Sciatic nerve (tissue), 2 donors: ENCODE measurements around the gene SIRPA. TPM values are rescaled to one million over a fixed set of nuclear protein-coding genes. Genes with fewer than 3 reads are reported as not detected.

Experiments
- ATAC-seq: fragments of 200-7000 bp; cut with Tn5 transposase; one replicate; pipeline ENCODE4 v1.9.1; 2020; ENCODE audit warnings: mild to moderate bottlenecking, moderate library complexity
- DNase-seq: peaks from one replicate; pipeline ENCODE4 v3.0.0-alpha.2; 2020; ENCODE audit warnings: low spot score
- intact Hi-C: fragments of 100-400 bp; cut with DNase I; formaldehyde crosslinking; loops from one replicate; pipeline ENCODE4 v1.14.2; 2022
- total RNA-seq: library from RNA; stranded (reverse); fragmentation: NEBNext Ultra II Directional; extraction: Animal tissue kit (Norgen Biotek cat#: 25700); gene quantifications from one replicate; pipeline ENCODE4 v1.2.1, GENCODE V29; 2021
- donor health status: DM: no; HTN: no; CAD: no.
- donor health status: DM: no; HTN: no; CAD: no.

SIRPA gene
- total RNA-seq, 1 donor from 2014 or later, result 55.5 TPM

DNA sequence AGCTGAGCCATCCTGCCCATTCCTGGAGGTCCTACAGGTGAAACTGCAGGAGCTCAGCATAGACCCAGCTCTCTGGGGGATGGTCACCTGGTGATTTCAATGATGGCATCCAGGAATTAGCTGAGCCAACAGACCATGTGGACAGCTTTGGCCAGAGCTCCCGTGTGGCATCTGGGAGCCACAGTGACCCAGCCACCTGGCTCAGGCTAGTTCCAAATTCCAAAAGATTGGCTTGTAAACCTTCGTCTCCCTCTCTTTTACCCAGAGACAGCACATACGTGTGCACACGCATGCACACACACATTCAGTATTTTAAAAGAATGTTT is 44.0 kb downstream of the SIRPA start:
- no peak for DNase-seq
- intact Hi-C loops, result no loop called here
- ATAC-seq, result no peak

DNA sequence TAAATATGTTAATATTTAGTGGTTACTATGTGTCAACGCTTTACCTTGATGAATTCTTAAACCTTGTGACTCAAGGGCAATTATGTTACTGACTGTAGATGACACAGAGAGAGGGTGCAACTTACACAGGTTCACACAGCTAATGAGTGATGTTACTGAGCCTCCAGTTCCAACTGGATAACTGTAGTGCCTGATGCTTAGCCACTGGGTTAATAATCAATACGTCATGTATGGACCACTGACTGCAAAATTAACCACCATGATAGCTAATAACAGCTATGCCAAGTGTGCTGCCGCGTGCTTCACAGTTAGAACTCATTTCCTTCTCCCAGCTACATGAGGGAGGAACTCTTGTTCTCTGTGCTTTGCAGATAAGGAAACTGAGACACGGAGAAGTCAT is 45.4 kb downstream of the SIRPA start:
- ATAC-seq (no peak), DNase-seq (no peak)
- intact Hi-C loops, result no loop called here

GRCh38 chr20:1941226-1941625 is 46.0 kb downstream of the SIRPA start:
- peak; percentile 71 for DNase-seq
- intact Hi-C loops, result no loop called here
- peak; percentile 27 for ATAC-seq

GRCh38 chr20:1942061-1942460 is 46.9 kb downstream of the SIRPA start:
- no peak for ATAC-seq
- intact Hi-C loops, result no loop called here
- DNase-seq, result peak; percentile 27

DNA sequence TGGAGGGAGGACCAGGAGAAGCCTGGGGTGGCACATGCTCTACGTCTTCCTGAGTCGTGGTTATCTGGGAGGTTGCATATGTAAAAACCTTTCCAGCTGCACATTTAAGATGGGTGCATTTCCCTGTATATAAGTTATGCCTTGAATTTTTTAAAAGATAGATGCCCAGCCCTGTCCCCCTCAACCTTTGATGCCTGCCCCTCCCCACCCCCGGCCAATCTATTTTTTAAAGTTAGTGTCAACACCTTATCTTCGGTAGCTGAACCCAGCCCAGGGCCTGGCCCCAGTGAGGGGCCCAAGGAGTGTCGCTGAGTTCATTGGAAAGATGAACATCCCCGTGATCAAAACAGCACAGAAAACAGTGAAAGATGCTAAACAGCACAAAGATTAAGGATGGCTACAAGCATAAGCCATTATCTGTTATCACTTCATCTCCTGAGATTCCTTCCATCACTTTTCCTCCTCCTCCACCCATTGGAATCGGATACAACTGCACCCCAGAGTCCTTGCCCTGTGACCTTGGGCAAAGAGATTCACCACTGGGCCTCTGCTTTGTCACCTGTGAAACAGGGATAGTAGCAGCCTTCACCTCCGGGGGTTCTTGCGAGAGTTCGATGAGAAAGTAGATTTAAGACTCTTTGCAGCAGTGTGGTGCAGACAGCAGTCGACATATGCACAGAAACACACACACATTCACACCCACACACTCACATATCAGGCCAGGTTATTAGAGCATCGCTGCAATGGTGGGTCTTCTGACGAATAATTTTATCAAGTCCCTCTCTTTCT is 47.5 kb downstream of the SIRPA start:
- no peak for ATAC-seq
- intact Hi-C loops, result no loop called here
- DNase-seq, result peak; percentile 46

- peak; percentile 59 for ATAC-seq
- intact Hi-C loops, result no loop called here
- DNase-seq, result peak; percentile 63
These were observed 48.2 kb downstream of the SIRPA start for GRCh38 chr20:1943275-1944002.

DNA sequence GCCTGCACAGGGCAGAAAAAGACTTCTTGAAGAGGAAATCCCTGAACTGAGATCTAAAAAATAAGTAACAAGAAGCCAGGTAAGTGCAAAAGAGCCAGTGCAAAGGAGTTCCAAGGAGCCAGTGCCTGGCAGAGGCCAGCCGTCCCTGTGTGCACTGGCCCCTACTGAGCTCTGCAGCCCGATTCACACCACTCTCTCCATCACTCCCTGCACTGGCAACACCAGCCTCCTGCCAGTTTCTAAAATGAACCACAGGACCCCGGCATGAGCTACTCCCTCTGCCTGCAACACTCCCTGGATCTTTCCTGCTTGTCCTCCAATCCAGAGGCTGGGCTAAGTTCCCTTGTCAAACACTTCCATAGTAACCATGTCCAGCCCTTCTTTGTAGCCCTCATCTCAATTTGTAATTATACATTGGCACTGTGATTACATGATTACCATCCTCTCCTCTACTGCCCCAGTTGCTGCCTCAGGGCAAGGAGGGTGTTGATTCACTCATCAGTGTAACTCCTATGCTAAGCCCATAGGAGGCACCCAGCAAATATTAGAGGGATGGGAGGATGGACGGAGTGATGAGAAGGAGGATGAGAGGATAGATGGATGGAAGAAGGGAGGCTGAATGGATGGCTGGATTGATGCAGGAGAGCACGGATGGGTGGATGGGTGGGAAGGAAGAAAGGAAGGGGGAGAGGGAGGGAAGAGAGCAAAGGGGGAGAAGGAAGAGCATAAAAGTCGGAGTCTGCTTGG is 49.3 kb downstream of the SIRPA start:
- ATAC-seq, result no peak

GRCh38 chr20:1945134-1945618 is 50.0 kb downstream of the SIRPA start:
- DNase-seq (peak; percentile 78), ATAC-seq (peak; percentile 84)
- intact Hi-C loops, result no loop called here

More for the DNA sequence above, 49.3 kb downstream of the SIRPA start:
- peak; percentile 27 for DNase-seq
- intact Hi-C loops, result no loop called here

DNA sequence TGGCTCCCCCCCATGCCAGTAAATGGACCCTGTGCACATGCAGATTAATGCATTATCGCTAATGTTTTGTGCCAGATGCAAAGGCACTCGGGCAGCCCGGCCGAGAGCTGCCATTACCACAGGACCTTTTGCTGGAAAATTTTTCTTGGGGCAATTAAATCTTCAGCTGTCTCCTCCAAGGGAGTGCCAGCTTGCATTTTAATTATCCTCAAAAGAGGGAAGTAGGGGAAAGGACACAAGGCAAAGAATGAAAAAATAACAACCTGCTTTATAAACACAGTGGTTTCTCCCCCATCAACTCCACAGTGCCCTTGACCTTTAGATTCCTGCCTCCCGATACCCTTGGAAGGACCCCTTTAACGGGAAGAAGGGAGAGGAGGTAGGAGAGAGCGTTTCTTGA is 50.5 kb downstream of the SIRPA start:
- DNase-seq (no peak), ATAC-seq (no peak)
- intact Hi-C loops, result no loop called here

- no peak for ATAC-seq
- intact Hi-C loops, result no loop called here
- DNase-seq, result no peak
These were observed 51.2 kb downstream of the SIRPA start for GRCh38 chr20:1946442-1946761.

DNA sequence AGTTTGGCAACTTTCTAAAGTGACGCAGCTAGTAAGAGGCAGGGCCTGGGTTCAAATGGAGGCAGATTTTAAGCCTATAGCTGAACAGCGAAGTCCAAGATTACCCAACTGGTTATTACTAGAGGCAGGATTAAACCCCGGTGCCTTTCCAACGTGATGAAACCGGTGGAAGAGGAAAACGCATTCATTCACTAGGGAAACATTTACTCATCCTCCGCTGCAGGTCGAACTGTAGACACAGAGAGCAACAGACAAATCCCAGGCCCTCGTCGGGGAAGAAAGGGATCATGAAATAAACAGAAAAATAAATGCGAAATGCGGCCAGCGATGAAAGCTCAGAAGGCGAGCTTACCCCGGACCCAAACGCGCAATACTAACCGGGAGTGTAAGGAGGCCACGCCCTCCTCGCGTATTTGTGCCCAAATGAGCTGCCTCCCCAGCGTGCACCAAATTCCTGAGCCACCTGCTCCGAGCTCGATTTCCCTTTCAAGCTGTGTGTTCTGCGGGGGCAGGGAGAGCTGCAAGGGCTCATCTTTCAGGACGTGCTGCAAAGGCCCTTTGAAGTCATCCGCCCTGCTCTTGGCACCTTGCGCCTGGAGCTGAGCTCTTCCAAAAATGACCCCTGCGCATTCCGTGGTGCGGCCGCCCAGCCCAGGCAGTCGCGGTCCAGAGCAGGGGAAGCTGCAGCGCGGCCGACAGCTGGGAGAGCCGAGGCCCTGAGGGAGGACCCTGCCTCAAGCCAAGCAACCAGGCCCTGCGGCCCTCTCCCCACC is 51.7 kb downstream of the SIRPA start:
- intact Hi-C loops, result no loop called here
- DNase-seq (peak; percentile 65), ATAC-seq (peak; percentile 0)

DNA sequence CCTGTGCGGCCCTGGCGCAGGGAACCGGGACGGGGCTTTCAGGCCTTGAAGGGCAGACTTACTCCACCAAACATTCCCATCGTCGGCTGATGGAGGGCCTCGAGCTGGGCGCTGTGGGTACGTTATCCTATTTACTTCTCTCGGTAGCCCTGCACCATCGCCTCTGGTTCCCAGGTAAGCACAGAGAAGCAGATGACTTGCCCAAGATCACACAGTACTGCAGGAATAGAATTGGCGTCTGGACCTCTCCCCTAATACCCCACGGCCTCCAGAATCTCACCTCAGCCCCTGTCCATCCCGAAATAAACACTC is 52.3 kb downstream of the SIRPA start:
- no peak for DNase-seq
- ATAC-seq, result no peak
- intact Hi-C loops, result no loop called here

DNA sequence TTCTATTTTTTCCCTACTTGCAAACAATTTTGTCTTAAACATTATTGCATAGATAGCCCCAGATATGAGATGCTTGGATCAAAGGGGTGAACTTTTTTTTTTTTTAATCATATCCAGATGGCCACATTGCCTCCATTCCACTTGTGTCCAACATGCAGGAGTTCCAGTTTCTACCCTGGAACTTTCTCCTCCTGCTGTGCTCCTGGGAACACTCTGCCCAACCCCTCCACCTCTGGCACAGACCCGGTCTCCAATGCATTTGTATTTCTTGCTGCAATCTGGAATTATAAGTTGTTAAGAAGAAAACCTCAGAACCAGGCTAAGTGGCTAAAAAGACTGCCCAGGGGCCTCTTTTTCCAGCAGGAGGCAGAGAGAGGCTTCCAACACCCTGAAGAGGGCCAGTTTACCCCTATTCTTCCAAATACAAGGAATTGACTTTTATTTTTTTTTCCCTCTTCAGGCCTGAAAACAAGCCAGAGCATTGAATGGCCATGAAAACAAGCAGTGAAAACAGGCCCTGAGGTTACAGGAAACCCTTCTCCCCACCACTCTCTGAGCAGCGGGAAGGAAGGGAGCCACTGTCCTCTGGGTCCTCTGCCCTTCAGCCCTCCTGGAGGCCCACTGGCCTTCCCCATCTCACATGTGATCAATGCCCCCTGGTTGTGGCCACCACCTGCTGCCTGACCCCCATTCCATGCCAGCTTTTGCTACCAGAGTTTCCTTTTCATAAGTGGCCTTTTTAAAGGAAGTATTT is 54.3 kb downstream of the SIRPA start:
- ATAC-seq (peak; percentile 56), DNase-seq (peak; percentile 57)
- intact Hi-C loops, result no loop called here

DNA sequence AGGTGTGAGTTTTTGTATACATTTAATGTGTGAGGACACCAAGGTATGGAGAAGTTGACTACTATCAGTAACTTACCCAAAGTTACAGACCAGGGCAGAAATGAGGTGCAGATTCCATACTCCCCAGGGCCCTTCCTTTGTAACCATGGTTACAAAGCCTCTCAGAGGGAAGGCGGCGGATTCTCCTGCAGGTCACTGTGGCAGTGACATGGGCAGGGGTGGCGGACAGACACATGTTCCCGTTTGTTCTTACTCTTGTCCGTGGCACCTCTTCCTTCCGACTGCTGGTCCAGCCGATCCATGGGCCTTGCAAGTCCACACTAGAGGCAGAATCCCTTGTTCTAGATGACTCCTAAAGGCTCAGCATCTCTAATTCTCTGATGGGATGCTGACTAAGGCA is 55.6 kb downstream of the SIRPA start:
- DNase-seq (peak; percentile 35), ATAC-seq (no peak)
- intact Hi-C loops, result no loop called here

DNA sequence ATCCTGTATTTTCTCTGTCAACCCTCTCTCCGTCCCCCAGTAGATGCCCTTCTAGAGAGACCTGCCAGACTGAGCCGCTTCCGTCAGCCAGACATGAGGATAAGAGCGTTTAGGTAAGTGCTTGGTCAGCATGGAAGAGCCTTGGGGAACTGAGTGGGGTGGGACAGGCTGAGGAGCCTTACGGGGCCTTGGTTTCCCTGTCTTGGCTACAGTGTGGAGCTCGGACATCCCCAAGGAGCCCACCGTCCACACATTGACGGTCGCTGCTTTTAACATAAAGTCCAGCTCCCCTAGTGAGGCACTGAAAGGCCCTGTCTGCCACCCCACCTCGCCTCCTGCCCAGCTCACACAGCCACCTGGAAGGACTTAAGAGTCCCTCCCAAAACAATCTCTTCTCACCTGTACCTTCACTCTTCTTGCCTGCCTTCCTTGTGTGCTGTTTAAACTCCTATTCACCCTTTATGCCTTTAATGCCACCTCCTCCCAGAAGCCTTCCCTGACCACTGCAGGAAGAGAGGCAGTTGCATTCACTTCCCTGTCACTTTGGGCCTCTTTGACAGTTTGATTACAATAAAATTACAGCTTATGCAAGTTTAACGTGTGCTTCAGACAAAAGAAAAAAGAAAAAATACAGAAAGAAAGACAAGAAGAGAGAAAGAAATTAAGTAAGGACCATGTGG is 56.4 kb downstream of the SIRPA start:
- DNase-seq (peak; percentile 48), ATAC-seq (no peak)
- intact Hi-C loops, result no loop called here

DNA sequence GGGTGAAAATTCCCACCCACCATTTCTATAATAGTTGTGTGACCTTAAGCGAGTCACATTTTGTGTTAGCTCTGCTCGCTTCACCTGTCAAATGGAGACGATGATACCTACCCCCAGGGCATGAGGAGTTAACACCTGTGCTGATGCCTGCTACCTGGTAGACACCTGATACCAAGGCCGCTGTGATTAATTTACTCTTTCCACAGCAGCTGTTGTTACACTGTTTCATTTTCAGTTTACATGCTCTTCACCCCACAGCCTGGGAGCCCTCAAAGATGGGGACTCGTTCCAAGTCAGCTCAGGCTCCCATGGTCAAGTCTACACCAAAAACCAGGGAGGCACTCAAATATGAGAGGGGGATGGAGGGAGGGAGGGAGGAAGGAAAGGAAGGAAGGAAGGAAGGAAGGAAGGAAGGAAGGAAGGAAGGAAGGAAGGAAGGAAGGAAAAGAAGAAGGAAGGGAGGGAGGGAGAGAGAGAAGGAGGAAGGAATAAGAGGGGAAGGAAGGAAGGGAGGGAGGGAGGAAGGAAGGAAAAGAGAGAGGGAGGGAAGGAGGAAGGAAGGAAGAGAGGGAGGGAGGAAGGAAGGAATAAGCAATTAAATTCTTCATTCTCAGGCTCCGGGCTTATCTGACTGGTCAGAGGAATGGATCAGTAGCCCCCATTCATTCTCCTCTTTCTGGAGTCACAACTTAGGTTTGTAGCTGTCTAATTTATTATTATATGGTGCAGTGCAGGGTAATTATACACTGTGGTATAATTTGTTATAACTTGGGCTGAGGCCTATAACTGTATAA is 57.7 kb downstream of the SIRPA start:
- no peak for ATAC-seq
- DNase-seq, result peak; percentile 21
- intact Hi-C loops, result no loop called here

DNA sequence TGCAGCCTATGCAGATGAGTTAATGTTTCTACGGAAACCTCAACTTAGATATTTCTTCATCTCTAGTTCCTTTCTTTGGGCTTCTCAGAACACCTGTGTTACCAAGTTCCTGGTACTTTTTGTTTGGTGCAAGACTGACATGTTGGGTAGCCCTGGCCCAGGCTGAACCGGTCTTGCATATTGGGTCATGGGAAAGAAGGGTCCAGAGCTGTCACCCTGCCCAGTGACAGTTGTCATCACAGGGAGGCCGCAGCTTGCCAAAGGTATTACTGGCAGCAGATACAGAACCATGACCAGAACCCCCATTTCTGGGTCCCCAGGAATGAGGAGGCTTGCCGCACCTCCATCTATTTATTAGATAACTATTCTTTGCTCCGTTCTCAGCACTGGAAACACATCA is 58.4 kb downstream of the SIRPA start:
- intact Hi-C loops, result no loop called here
- ATAC-seq (no peak), DNase-seq (no peak)
